HG03039 (cell line): ENCODE results near the gene PCDHB5.
"Not testable (repeated sequence)": the region's sequence is repeated elsewhere in the genome, so short reads cannot be mapped to it uniquely, and the experiment has no call there.

Source experiments
- ATAC-seq: cut with Tn5 transposase; IDR thresholded peaks from one replicate; pipeline ENCODE4 v1.9.1; 2021; ENCODE audit warnings: mild to moderate bottlenecking, moderate library complexity; ENCODE audit not compliant: unreplicated experiment

Gene PCDHB5

DNA sequence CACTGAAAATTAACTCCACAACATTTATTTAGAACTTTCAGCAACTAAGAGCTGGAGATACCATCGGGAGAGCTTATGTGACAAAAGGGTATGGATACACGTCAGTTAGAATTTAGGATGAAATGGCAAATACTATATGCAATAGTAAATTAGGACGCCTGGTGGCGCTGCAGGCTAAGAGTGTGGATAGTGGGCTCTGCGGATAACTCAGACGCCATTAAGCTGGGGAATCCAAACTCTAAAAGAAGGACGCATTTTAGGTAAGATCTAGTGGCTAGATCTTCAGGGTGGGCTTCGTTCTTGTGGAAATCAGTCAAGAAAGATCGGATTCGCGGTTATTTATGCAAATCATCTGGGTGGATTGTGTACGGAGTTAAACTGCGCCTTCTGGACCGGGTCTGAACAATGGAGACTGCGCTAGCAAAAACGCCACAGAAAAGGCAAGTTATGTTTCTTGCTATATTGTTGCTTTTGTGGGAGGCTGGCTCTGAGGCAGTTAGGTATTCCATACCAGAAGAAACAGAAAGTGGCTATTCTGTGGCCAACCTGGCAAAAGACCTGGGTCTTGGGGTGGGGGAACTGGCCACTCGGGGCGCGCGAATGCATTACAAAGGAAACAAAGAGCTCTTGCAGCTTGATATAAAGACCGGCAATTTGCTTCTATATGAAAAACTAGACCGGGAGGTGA, at the start of gene PCDHB5:
Gene PCDHB5, plus strand, starts transcription at position 177 of the 688 bp plus-strand sequence. Its CDS starts 229 bp downstream, at position 406.
- ATAC-seq, result no peak

- ATAC-seq, result no peak
Observed at GRCh38 chr5:141094481-141095262, 40.3 kb upstream of the PCDHB5 start, which contains the start of gene PCDHB2. Gene PCDHB2, plus strand, starts transcription at chr5:141094615. Its CDS starts 176 bp downstream, at chr5:141094791.

DNA sequence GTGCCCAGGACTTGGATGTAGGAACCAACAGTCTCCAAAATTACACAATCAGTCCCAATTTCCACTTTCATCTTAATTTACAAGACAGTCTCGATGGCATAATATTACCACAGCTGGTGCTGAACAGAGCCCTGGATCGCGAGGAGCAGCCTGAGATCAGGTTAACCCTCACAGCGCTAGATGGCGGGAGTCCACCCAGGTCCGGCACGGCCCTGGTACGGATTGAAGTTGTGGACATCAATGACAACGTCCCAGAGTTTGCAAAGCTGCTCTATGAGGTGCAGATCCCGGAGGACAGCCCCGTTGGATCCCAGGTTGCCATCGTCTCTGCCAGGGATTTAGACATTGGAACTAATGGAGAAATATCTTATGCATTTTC, 39.8 kb upstream of the PCDHB5 start:
- ATAC-seq, result no peak

DNA sequence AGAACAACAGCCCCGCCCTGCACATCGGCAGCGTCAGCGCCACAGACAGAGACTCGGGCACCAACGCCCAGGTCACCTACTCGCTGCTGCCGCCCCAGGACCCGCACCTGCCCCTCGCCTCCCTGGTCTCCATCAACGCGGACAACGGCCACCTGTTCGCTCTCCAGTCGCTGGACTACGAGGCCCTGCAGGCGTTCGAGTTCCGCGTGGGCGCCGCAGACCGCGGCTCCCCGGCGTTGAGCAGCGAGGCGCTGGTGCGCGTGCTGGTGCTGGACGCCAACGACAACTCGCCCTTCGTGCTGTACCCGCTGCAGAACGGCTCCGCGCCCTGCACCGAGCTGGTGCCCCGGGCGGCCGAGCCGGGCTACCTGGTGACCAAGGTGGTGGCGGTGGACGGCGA, 38.8 kb upstream of the PCDHB5 start:
- ATAC-seq, result not testable (repeated sequence)

DNA sequence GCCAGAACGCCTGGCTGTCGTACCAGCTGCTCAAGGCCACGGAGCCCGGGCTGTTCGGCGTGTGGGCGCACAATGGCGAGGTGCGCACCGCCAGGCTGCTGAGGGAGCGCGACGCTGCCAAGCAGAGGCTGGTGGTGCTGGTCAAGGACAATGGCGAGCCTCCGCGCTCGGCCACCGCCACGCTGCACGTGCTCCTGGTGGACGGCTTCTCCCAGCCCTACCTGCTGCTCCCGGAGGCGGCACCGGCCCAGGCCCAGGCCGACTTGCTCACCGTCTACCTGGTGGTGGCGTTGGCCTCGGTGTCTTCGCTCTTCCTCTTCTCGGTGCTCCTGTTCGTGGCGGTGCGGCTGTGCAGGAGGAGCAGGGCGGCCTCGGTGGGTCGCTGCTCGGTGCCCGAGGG, 38.4 kb upstream of the PCDHB5 start:
- ATAC-seq, result not testable (repeated sequence)

DNA sequence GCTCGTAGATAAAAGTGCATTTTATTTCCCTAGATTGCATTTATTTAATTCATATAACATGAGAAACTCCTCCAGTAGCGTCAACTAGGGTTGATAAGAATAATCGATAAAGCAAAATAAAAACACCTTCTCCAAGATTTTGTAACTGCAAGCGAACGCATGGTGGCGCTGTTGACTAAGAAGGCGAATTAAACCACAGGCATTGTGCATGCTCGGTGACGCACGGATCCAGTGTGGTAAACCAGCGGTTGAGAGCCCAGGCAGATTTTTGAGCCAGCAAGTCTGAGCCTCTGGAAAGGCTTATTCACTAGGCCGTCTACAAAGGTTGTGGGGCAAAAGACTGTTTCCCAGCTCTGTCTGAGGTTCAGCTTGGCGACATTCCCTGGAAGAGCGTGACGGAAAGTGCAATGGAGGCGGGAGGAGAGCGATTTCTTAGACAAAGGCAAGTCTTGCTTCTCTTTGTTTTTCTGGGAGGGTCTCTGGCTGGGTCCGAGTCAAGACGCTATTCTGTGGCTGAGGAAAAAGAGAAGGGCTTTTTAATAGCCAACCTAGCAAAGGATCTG, 34.7 kb upstream of the PCDHB5 start, which contains the start of gene PCDHB3:
Gene PCDHB3, plus strand, starts transcription at position 231 of the 563 bp plus-strand sequence. Its CDS starts 177 bp downstream, at position 408.
- ATAC-seq, result no peak

- ATAC-seq, result no peak
Observed at GRCh38 chr5:141101059-141101458, 33.9 kb upstream of the PCDHB5 start.

DNA sequence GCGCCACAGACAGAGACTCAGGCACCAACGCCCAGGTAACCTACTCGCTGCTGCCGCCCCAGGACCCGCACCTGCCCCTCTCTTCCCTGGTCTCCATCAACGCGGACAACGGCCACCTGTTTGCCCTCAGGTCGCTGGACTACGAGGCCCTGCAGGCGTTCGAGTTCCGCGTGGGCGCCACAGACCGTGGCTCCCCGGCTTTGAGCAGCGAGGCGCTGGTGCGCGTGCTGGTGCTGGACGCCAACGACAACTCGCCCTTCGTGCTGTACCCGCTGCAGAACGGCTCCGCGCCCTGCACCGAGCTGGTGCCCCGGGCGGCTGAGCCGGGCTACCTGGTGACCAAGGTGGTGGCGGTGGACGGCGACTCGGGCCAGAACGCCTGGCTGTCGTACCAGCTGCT, 32.9 kb upstream of the PCDHB5 start:
- not testable (repeated sequence) for ATAC-seq

DNA sequence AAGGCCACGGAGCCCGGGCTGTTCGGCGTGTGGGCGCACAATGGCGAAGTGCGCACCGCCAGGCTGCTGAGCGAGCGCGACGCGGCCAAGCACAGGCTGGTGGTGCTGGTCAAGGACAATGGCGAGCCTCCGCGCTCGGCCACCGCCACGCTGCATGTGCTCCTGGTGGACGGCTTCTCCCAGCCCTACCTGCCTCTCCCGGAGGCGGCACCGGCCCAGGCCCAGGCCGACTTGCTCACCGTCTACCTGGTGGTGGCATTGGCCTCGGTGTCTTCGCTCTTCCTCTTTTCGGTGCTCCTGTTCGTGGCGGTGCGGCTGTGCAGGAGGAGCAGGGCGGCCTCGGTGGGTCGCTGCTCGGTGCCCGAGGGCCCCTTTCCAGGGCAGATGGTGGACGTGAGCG, 32.5 kb upstream of the PCDHB5 start:
- ATAC-seq, result not testable (repeated sequence)

DNA sequence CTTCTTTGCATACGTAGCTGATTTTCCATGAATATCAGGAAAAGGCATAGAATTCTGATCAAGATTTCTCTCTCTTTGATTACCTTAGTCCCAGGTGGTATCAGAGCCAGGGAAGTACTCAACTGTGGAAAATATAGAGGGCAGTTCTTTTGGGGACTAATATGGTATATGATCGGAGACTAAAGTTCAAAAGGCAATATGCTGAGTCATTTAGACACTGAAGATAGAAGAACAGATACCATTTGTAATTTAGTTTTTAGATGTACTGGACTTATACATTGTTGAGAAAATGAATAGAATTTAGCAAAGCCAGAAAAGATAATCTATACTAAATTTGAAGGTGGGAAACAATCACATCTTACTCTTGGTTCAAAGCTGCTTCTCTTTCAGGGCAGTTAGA, 29.7 kb upstream of the PCDHB5 start:
- ATAC-seq, result no peak

- no peak for ATAC-seq
Observed at GRCh38 chr5:141119250-141119649, 15.8 kb upstream of the PCDHB5 start.

GRCh38 chr5:141121563-141121962, 13.4 kb upstream of the PCDHB5 start, which contains the start of gene PCDHB4:
Gene PCDHB4, plus strand, starts transcription at chr5:141121818. Its CDS starts 181 bp downstream, at chr5:141121999.
- ATAC-seq, result no peak

DNA sequence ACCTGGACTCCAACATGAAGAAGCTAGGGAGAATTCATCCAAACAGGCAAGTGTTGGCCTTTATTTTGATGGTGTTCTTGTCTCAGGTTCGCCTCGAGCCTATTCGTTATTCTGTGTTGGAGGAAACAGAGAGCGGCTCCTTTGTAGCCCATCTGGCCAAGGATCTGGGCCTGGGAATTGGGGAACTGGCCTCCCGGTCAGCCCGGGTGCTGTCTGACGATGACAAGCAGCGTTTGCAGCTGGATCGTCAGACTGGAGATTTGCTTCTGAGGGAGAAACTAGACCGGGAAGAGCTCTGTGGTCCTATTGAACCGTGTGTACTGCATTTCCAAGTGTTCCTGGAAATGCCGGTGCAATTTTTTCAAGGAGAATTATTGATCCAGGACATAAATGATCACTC, 13.0 kb upstream of the PCDHB5 start:
- no peak for ATAC-seq

DNA sequence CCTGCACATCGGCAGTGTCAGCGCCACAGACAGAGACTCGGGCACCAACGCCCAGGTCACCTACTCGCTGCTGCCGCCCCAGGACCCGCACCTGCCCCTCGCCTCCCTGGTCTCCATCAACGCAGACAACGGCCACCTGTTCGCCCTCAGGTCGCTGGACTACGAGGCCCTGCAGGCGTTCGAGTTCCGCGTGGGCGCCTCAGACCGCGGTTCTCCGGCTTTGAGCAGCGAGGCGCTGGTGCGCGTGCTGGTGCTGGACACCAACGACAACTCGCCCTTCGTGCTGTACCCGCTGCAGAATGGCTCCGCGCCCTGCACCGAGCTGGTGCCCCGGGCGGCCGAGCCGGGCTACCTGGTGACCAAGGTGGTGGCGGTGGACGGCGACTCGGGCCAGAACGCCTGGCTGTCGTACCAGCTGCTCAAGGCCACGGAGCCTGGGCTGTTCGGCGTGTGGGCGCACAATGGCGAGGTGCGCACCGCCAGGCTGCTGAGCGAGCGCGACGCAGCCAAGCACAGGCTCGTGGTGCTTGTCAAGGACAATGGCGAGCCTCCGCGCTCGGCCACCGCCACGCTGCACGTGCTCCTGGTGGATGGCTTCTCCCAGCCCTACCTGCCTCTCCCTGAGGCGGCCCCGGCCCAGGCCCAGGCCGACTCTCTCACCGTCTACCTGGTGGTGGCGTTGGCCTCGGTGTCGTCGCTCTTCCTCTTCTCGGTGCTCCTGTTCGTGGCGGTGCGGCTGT, 11.4 kb upstream of the PCDHB5 start:
- not testable (repeated sequence) for ATAC-seq

GRCh38 chr5:141127305-141127704, 7.7 kb upstream of the PCDHB5 start:
- ATAC-seq, result no peak

DNA sequence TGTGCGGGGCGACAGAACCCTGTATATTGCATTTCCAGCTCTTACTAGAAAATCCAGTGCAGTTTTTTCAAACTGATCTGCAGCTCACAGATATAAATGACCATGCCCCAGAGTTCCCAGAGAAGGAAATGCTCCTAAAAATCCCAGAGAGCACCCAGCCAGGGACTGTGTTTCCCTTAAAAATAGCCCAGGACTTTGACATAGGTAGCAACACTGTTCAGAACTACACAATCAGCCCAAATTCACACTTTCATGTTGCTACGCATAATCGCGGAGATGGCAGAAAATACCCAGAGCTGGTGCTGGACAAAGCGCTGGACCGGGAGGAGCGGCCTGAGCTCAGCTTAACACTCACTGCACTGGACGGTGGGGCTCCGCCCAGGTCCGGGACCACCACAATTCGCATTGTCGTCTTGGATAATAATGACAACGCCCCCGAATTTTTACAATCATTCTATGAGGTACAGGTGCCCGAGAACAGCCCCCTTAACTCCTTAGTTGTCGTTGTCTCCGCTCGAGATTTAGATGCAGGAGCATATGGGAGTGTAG, 786 bp downstream of the PCDHB5 start:
- no peak for ATAC-seq

GRCh38 chr5:141137346-141137745, 2.3 kb downstream of the PCDHB5 start:
- not testable (repeated sequence) for ATAC-seq

GRCh38 chr5:141149812-141150211, 14.8 kb downstream of the PCDHB5 start, which contains the start of gene PCDHB6:
Gene PCDHB6, plus strand, starts transcription at chr5:141150057. Its CDS starts 201 bp downstream, at chr5:141150258.
- ATAC-seq, result no peak

GRCh38 chr5:141150224-141150992, 15.4 kb downstream of the PCDHB5 start:
- no peak for ATAC-seq

DNA sequence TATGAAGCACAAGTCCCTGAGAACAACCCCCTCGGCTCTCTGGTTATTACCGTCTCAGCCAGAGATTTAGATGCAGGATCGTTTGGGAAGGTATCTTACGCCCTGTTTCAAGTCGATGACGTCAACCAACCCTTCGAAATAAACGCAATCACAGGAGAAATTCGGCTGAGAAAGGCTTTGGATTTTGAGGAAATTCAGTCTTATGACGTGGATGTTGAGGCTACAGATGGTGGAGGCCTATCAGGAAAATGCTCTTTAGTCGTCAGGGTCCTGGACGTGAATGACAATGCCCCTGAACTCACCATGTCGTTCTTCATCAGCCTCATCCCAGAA, 16.0 kb downstream of the PCDHB5 start:
- ATAC-seq, result no peak
